HCT116 (cell line): ENCODE measurements around the gene RTN4.
"Not testable (repeated sequence)": the region's sequence is repeated elsewhere in the genome, so short reads cannot be mapped to it uniquely, and the experiment has no call there.

Experiments
- CBX3 ChIP-seq: IDR thresholded peaks from 2 replicates; pipeline ENCODE4 v1.6.1; 2012; ENCODE audit warnings: low read depth
- CEBPB ChIP-seq: IDR thresholded peaks from 2 replicates; pipeline ENCODE4 v1.6.1; 2012; ENCODE audit warnings: low read depth
- CTCF ChIP-seq, 3 experiments: fragments of 200-600 bp in 1 of 3; sonication (generic) in 1 of 3; IDR thresholded peaks in 2 of 3; conservative IDR thresholded peaks in 1 of 3; 2 replicates each; pipeline ENCODE4 v1.5.1; 2012 to 2017; ENCODE audit warnings: low read depth in 2 of 3, low read length in 2 of 3, antibody characterized with exemption in 1 of 3, borderline replicate concordance in 1 of 3, control low read depth in 1 of 3, mild to moderate bottlenecking in 1 of 3, mixed read lengths in 1 of 3, mixed run types in 1 of 3, moderate library complexity in 1 of 3; ENCODE audit not compliant: insufficient read depth in 1 of 3
- EGR1 ChIP-seq: IDR thresholded peaks from 2 replicates; pipeline ENCODE4 v1.6.1; 2012; ENCODE audit warnings: low read depth
- EZH2 ChIP-seq: fragments of 200-600 bp; sonication (generic); IDR thresholded peaks from 2 replicates; pipeline ENCODE4 v1.6.1; 2017; ENCODE audit warnings: antibody characterized with exemption, mixed run types
- FOSL1 ChIP-seq: IDR thresholded peaks from 2 replicates; pipeline ENCODE4 v1.6.1; 2012; ENCODE audit warnings: low read depth
- JUND ChIP-seq: IDR thresholded peaks from 2 replicates; pipeline ENCODE4 v1.6.1; 2012
- POLR2AphosphoS5 ChIP-seq: IDR thresholded peaks from 2 replicates; pipeline ENCODE4 v1.6.1; 2011; ENCODE audit warnings: mild to moderate bottlenecking, low read depth, low read length, moderate library complexity
- SIN3A ChIP-seq: IDR thresholded peaks from 2 replicates; pipeline ENCODE4 v1.6.1; 2012; ENCODE audit warnings: low read depth
- TCF7L2 ChIP-seq: IDR thresholded peaks from 2 replicates; pipeline ENCODE4 v1.7.0; 2011; ENCODE audit warnings: borderline replicate concordance, inconsistent platforms; ENCODE audit not compliant: insufficient read depth, insufficient read length; ENCODE audit errors: extremely low read depth
- YY1 ChIP-seq: IDR thresholded peaks from 2 replicates; pipeline ENCODE4 v1.6.1; 2011; ENCODE audit warnings: low read length, low read depth, moderate library complexity, mild to moderate bottlenecking; ENCODE audit not compliant: insufficient replicate concordance; ENCODE audit errors: extremely low read depth
- ZNF274 ChIP-seq: fragments of 200-500 bp; sonication (Bioruptor generic); IDR thresholded peaks from 2 replicates; pipeline ENCODE4 v1.6.1; 2014; ENCODE audit warnings: mild to moderate bottlenecking, low read depth, low read length, inconsistent platforms
- TF ChIP-seq, protein P1 (sequence below): IDR thresholded peaks from 2 replicates; pipeline ENCODE4 v1.6.1; 2012; ENCODE audit warnings: low read depth

GRCh38 chr2:55076019-55076418, 25.8 kb upstream of the RTN4 start:
- TF ChIP-seq TCF7L2; EZH2; CTCF (IDR thresholded peaks at IDR 0.05 in 2 of 3, conservative IDR thresholded peaks at IDR 0.05 in 1 of 3; ENCODE audit: borderline replicate concordance in 1 of 3, insufficient read depth in 1 of 3, low read depth in 2 of 3, low read length in 2 of 3); ZNF274; CEBPB; YY1; POLR2AphosphoS5; FOSL1; EGR1; SIN3A; CBX3; JUND: not testable (repeated sequence)
- TF ChIP-seq, protein P1, sequence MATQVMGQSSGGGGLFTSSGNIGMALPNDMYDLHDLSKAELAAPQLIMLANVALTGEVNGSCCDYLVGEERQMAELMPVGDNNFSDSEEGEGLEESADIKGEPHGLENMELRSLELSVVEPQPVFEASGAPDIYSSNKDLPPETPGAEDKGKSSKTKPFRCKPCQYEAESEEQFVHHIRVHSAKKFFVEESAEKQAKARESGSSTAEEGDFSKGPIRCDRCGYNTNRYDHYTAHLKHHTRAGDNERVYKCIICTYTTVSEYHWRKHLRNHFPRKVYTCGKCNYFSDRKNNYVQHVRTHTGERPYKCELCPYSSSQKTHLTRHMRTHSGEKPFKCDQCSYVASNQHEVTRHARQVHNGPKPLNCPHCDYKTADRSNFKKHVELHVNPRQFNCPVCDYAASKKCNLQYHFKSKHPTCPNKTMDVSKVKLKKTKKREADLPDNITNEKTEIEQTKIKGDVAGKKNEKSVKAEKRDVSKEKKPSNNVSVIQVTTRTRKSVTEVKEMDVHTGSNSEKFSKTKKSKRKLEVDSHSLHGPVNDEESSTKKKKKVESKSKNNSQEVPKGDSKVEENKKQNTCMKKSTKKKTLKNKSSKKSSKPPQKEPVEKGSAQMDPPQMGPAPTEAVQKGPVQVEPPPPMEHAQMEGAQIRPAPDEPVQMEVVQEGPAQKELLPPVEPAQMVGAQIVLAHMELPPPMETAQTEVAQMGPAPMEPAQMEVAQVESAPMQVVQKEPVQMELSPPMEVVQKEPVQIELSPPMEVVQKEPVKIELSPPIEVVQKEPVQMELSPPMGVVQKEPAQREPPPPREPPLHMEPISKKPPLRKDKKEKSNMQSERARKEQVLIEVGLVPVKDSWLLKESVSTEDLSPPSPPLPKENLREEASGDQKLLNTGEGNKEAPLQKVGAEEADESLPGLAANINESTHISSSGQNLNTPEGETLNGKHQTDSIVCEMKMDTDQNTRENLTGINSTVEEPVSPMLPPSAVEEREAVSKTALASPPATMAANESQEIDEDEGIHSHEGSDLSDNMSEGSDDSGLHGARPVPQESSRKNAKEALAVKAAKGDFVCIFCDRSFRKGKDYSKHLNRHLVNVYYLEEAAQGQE: not testable (repeated sequence)
